Neuronal stem cell (in vitro differentiated cells): Measurements from ENCODE around the gene HDAC4.

Source experiments
- DNase-seq: peaks from one replicate; pipeline ENCODE4 v3.0.0-alpha.2; 2013; ENCODE audit warnings: low spot score
- H2AFZ ChIP-seq: one replicate; pipeline ENCODE4 v1.6.1; 2013; ENCODE audit warnings: mild to moderate bottlenecking, low read length, inconsistent platforms
- H2AK5ac ChIP-seq: 2 replicates; pipeline ENCODE4 v1.6.1; 2013; ENCODE audit warnings: low read depth, mild to moderate bottlenecking, inconsistent platforms, low read length, moderate library complexity, mixed read lengths
- H2BK120ac ChIP-seq: 2 replicates; pipeline ENCODE4 v1.6.1; 2013; ENCODE audit warnings: low read depth, mild to moderate bottlenecking, inconsistent platforms, low read length, moderate library complexity, mixed read lengths
- H2BK12ac ChIP-seq: one replicate; pipeline ENCODE4 v1.6.1; 2013; ENCODE audit warnings: low read length, inconsistent platforms
- H2BK15ac ChIP-seq: 2 replicates; pipeline ENCODE4 v1.6.1; 2013; ENCODE audit warnings: mild to moderate bottlenecking, low read length, inconsistent platforms, mixed read lengths
- H2BK5ac ChIP-seq: one replicate; pipeline ENCODE4 v1.6.1; 2013; ENCODE audit warnings: inconsistent platforms, mild to moderate bottlenecking, low read length, moderate library complexity
- H3K14ac ChIP-seq: one replicate; pipeline ENCODE4 v1.6.1; 2013; ENCODE audit warnings: low read length, inconsistent platforms
- H3K18ac ChIP-seq: 2 replicates; pipeline ENCODE4 v1.6.1; 2013; ENCODE audit warnings: low read length, inconsistent platforms
- H3K23ac ChIP-seq: 2 replicates; pipeline ENCODE4 v1.6.1; 2013; ENCODE audit warnings: low read depth, mild to moderate bottlenecking, mixed read lengths, low read length, inconsistent platforms; ENCODE audit not compliant: poor library complexity
- H3K27ac ChIP-seq: replicated peaks from 3 replicates; pipeline ENCODE4 v1.5.1; 2013; ENCODE audit warnings: low read length, inconsistent platforms
- H3K27me3 ChIP-seq, 3 experiments: 2 replicates each; pipeline ENCODE4 v1.6.1; 2013; ENCODE audit warnings: low read length in 3 of 3, mild to moderate bottlenecking in 2 of 3, inconsistent platforms in 1 of 3, low read depth in 1 of 3, mixed read lengths in 1 of 3, moderate library complexity in 1 of 3; ENCODE audit not compliant: control insufficient read depth in 3 of 3, insufficient read depth in 3 of 3
- H3K36me3 ChIP-seq, 2 donors: replicated peaks in 1 of 2; 2 replicates each; pipeline ENCODE4 v1.6.1; 2013; ENCODE audit warnings: low read length in 2 of 2; ENCODE audit not compliant: control insufficient read depth in 2 of 2, insufficient read depth in 2 of 2
- H3K4ac ChIP-seq: 2 replicates; pipeline ENCODE4 v1.6.1; 2013; ENCODE audit warnings: inconsistent platforms, mild to moderate bottlenecking, low read length, moderate library complexity
- H3K4me1 ChIP-seq, 2 donors: 1 replicate in 1 of 2; 2 replicates in 1 of 2; pipeline ENCODE4 v1.6.1; 2013; ENCODE audit warnings: low read length in 2 of 2, low read depth in 1 of 2; ENCODE audit not compliant: control insufficient read depth in 2 of 2, insufficient read depth in 1 of 2
- H3K4me2 ChIP-seq: one replicate; pipeline ENCODE4 v1.6.1; 2013; ENCODE audit warnings: mild to moderate bottlenecking, low read length, inconsistent platforms; ENCODE audit not compliant: insufficient read depth, poor library complexity, severe bottlenecking
- H3K4me3 ChIP-seq, 2 donors: 2 replicates each; pipeline ENCODE4 v1.5.1; 2013; ENCODE audit warnings: low read length in 2 of 2, mild to moderate bottlenecking in 2 of 2, inconsistent platforms in 1 of 2, moderate library complexity in 1 of 2
- H3K79me1 ChIP-seq: one replicate; pipeline ENCODE4 v1.6.1; 2013; ENCODE audit warnings: low read depth, mild to moderate bottlenecking, inconsistent platforms, low read length, moderate library complexity
- H3K9ac ChIP-seq: one replicate; pipeline ENCODE4 v1.6.1; 2013; ENCODE audit warnings: mild to moderate bottlenecking, low read depth, low read length, inconsistent platforms; ENCODE audit not compliant: poor library complexity
- H3K9me3 ChIP-seq, 2 donors: replicated peaks in 1 of 2; 2 replicates each; pipeline versions ENCODE3 to v1.6.1; 2013; ENCODE audit warnings: low read length in 2 of 2, mild to moderate bottlenecking in 2 of 2, inconsistent platforms in 1 of 2, low read depth in 1 of 2, mixed read lengths in 1 of 2, moderate library complexity in 1 of 2; ENCODE audit not compliant: control insufficient read depth in 2 of 2, insufficient read depth in 1 of 2
- H4K8ac ChIP-seq: one replicate; pipeline ENCODE4 v1.6.1; 2013; ENCODE audit warnings: low read depth, mild to moderate bottlenecking, inconsistent platforms, low read length, moderate library complexity
- H4K91ac ChIP-seq: one replicate; pipeline ENCODE4 v1.6.1; 2013; ENCODE audit warnings: low read length, low read depth, mild to moderate bottlenecking, inconsistent platforms; ENCODE audit not compliant: poor library complexity
- WGBS, 2 donors: extraction: QIAGEN DNeasy Blood & Tissue Kit; methylation state at CpG; one replicate each; pipeline ENCODE4 v1.1.7; 2013; ENCODE audit warnings: missing lambda C conversion rate in 2 of 2, mixed read lengths in 1 of 2; ENCODE audit not compliant: insufficient read length in 2 of 2, insufficient replicate concordance in 1 of 2; ENCODE audit errors: extremely low coverage in 2 of 2; 5-methylcytosine and 5-hydroxymethylcytosine counted together

Gene HDAC4

GRCh38 chr2:239119346-239120126, 281.3 kb downstream of the HDAC4 start:
- Histone ChIP-seq H3K23ac (peak overlapping the region; percentile 51), H3K27ac (no peak overlapping the region), H3K18ac (no peak overlapping the region), H3K9ac (no peak overlapping the region), H2BK120ac (no peak overlapping the region), H2AFZ (no peak overlapping the region), H3K4me3 (no peak overlapping the region), H3K9me3 (no peaks in the 10 kb centered on the region), H3K79me1 (no peaks in the 10 kb centered on the region), H3K27me3 (no peaks in the 10 kb centered on the region), H4K8ac (no peak overlapping the region), H2BK12ac (no peak overlapping the region), H2BK15ac (no peak overlapping the region), H3K36me3 (peaks cover 8 to 28% of the 10 kb centered on the region in 2 donors), H3K4me1 (peaks cover 0 to 5% of the 10 kb centered on the region in 2 donors), H2AK5ac (peak overlapping the region; percentile 6), H3K14ac (peak overlapping the region; percentile 25), H3K4ac (no peak overlapping the region), H4K91ac (no peak overlapping the region), H2BK5ac (no peak overlapping the region), H3K4me2 (no peak overlapping the region)
- no peak for DNase-seq
- no CpG with 5 or more reads among the region's 21 CpGs for WGBS, 2 donors

- H3K4me3 ChIP-seq, result no peak overlapping the region
- no peak overlapping the region for H2BK15ac ChIP-seq
- no peak overlapping the region for H3K23ac ChIP-seq
- no peak overlapping the region for H3K27ac ChIP-seq
- no peaks in the 10 kb centered on the region for H3K27me3 ChIP-seq
- H2AK5ac ChIP-seq, result no peak overlapping the region
- DNase-seq, result no peak
- no peak overlapping the region for H3K4ac ChIP-seq
- H3K14ac ChIP-seq, result no peak overlapping the region
- H2AFZ ChIP-seq, result no peak overlapping the region
- H3K79me1 ChIP-seq, result no peaks in the 10 kb centered on the region
- H4K8ac ChIP-seq, result no peak overlapping the region
- no peak overlapping the region for H2BK5ac ChIP-seq
- no peak overlapping the region for H3K4me2 ChIP-seq
- H3K36me3 ChIP-seq, result peaks cover 4 to 23% of the 10 kb centered on the region in 2 donors
- H4K91ac ChIP-seq, result no peak overlapping the region
- no peak overlapping the region for H2BK12ac ChIP-seq
- H3K9me3 ChIP-seq, result no peaks in the 10 kb centered on the region
- no peak overlapping the region for H3K18ac ChIP-seq
- no peak overlapping the region for H3K9ac ChIP-seq
- no CpG with 5 or more reads among the region's 18 CpGs for WGBS, 2 donors
- peaks cover 0 to 5% of the 10 kb centered on the region in 2 donors for H3K4me1 ChIP-seq
- no peak overlapping the region for H2BK120ac ChIP-seq
These were observed 282.1 kb downstream of the HDAC4 start for GRCh38 chr2:239118675-239119211.

- peak overlapping the region; percentile 22 for H3K23ac ChIP-seq
- peaks cover 0 to 23% of the 10 kb centered on the region in 2 donors for H3K36me3 ChIP-seq
- H3K9me3 ChIP-seq, result no peaks in the 10 kb centered on the region
- no peak overlapping the region for H2AK5ac ChIP-seq
- H3K4me2 ChIP-seq, result no peak overlapping the region
- H3K79me1 ChIP-seq, result no peaks in the 10 kb centered on the region
- H4K8ac ChIP-seq, result no peak overlapping the region
- no peak overlapping the region for H2BK15ac ChIP-seq
- H3K4me3 ChIP-seq, result no peak overlapping the region
- H2BK120ac ChIP-seq, result no peak overlapping the region
- peaks cover 0 to 5% of the 10 kb centered on the region in 2 donors for H3K4me1 ChIP-seq
- H4K91ac ChIP-seq, result no peak overlapping the region
- H3K9ac ChIP-seq, result no peak overlapping the region
- H3K14ac ChIP-seq, result no peak overlapping the region
- H3K27ac ChIP-seq, result no peak overlapping the region
- H2BK12ac ChIP-seq, result no peak overlapping the region
- no peak overlapping the region for H2BK5ac ChIP-seq
- no peak overlapping the region for H3K18ac ChIP-seq
- WGBS, 2 donors, result no CpG with 5 or more reads among the region's 26 CpGs
- no peaks in the 10 kb centered on the region for H3K27me3 ChIP-seq
- no peak overlapping the region for H3K4ac ChIP-seq
- H2AFZ ChIP-seq, result no peak overlapping the region
- no peak for DNase-seq
These were observed 282.6 kb downstream of the HDAC4 start for GRCh38 chr2:239118264-239118663.

- no peak overlapping the region for H3K4ac ChIP-seq
- H2AK5ac ChIP-seq, result no peak overlapping the region
- H2BK15ac ChIP-seq, result no peak overlapping the region
- no peak overlapping the region for H4K8ac ChIP-seq
- no peak overlapping the region for H3K27ac ChIP-seq
- H4K91ac ChIP-seq, result no peak overlapping the region
- H3K23ac ChIP-seq, result peak overlapping the region; percentile 89
- H3K27me3 ChIP-seq, result no peaks in the 10 kb centered on the region
- H3K9ac ChIP-seq, result no peak overlapping the region
- no peak overlapping the region for H3K18ac ChIP-seq
- no peaks in the 10 kb centered on the region for H3K9me3 ChIP-seq
- no peak overlapping the region for H2BK5ac ChIP-seq
- no peak overlapping the region for H2BK120ac ChIP-seq
- H3K4me3 ChIP-seq, result no peak overlapping the region
- WGBS, 2 donors, result no CpG with 5 or more reads among the region's 18 CpGs
- H3K36me3 ChIP-seq, result peaks cover 0 to 25% of the 10 kb centered on the region in 2 donors
- no peak for DNase-seq
- no peak overlapping the region for H3K4me2 ChIP-seq
- H3K14ac ChIP-seq, result peak overlapping the region; percentile 49
- no peak overlapping the region for H2BK12ac ChIP-seq
- H3K4me1 ChIP-seq, result peaks cover 0 to 5% of the 10 kb centered on the region in 2 donors
- H3K79me1 ChIP-seq, result no peaks in the 10 kb centered on the region
- no peak overlapping the region for H2AFZ ChIP-seq
These were observed 283.0 kb downstream of the HDAC4 start for GRCh38 chr2:239117831-239118230.
